ENCODE results near the gene PGK1. TPM values are rescaled to one million over a fixed set of nuclear protein-coding genes. Genes with fewer than 3 reads are reported as not detected.
A peak's percentile ranks its signal among the peaks of the same experiment; 100 is the strongest.

The PGK1 gene
- total and polyA plus RNA-seq, 2 donors (not counting 3 experiments of a cell fraction or from before 2014, with no cell fraction given): 222 to 377 TPM

- ChIA-PET CTCF (no interaction called here), POLR2A (no interaction called here)
- BruUV-seq (replicated peaks): no TSS peak
- no peaks in the 10 kb centered on the region for H4K20me1 ChIP-seq (replicated peaks; ENCODE audit: control insufficient read depth, extremely low read depth, insufficient read depth, low read length)
- no peaks in the 10 kb centered on the region for H3K9me1 ChIP-seq (replicated peaks; ENCODE audit: control insufficient read depth, extremely low read depth, insufficient read depth, low read length)
- H3K4me2 ChIP-seq (ENCODE audit: insufficient read depth, low read length): no peak overlapping the region
- no peak overlapping the region for H3K9ac ChIP-seq (replicated peaks; ENCODE audit: extremely low read depth, insufficient read depth, low read length)
- H3K27ac ChIP-seq (ENCODE audit: insufficient read depth, low read depth, low read length): no peak overlapping the region
- H3K4me1 ChIP-seq (ENCODE audit: control insufficient read depth, extremely low read depth, insufficient read depth, low read length): no peaks in the 10 kb centered on the region
- dilution Hi-C loops (cut with MboI; ENCODE audit: extremely low pct_ligation_motif_present, low sequenced_read_pairs) (no loop called here), intact Hi-C loops (cut with micrococcal nuclease) (no loop called here)
- no peak for DNase-seq (ENCODE audit: low read depth, low spot score)
- no peak overlapping the region for H3K4me3 ChIP-seq (replicated peaks in 1 of 3; ENCODE audit: insufficient read depth in 1 of 3, low read depth in 1 of 3, low read length in 3 of 3)
- no peak overlapping the region for H2AFZ ChIP-seq (ENCODE audit: low read depth, low read length)
- H3K27me3 ChIP-seq (ENCODE audit: control insufficient read depth in 2 of 2, insufficient read depth in 2 of 2, low read length in 2 of 2): no peaks in the 10 kb centered on the region
- H3K79me2 ChIP-seq (ENCODE audit: control insufficient read depth, insufficient read depth, low read length): no peaks in the 10 kb centered on the region
- TF ChIP-seq EZH2 (IDR thresholded peaks at IDR 0.05; ENCODE audit: borderline replicate concordance, low read depth, low read length, severe bottlenecking) (no peak), FOS (IDR thresholded peaks at IDR 0.05; ENCODE audit: borderline replicate concordance, insufficient read depth, low read length) (peak; percentile 8), MAX (IDR thresholded peaks at IDR 0.05; ENCODE audit: insufficient read depth, insufficient read length) (no peak), JUN (IDR thresholded peaks at IDR 0.05; ENCODE audit: borderline replicate concordance, insufficient read depth, insufficient read length, low read depth) (no peak), CTCF (IDR thresholded peaks at IDR 0.05; ENCODE audit: extremely low read depth in 1 of 2, insufficient read depth in 1 of 2, low read depth in 1 of 2, low read length in 2 of 2) (no peak), GATA2 (IDR thresholded peaks at IDR 0.05; ENCODE audit: insufficient read depth, insufficient read length, low read depth, low read length) (no peak), MYC (IDR thresholded peaks at IDR 0.05; ENCODE audit: low read depth, low read length) (no peak)
- H3K9me3 ChIP-seq (replicated peaks; ENCODE audit: control insufficient read depth, insufficient read depth, low read length): no peaks in the 10 kb centered on the region
- no peaks in the 10 kb centered on the region for H3K36me3 ChIP-seq (ENCODE audit: control insufficient read depth in 2 of 2, extremely low read depth in 1 of 2, insufficient read depth in 2 of 2, low read length in 2 of 2)
- FAIRE-seq: no peak
Observed at GRCh38 chrX:78168065-78168464, 64.0 kb downstream of the PGK1 start.

Other genes with a start within 250 kb of the PGK1 start
- gene MAGT1, start 208.8 kb upstream of the PGK1 start, total RNA-seq: 66.9 and 70.2 TPM in 2 replicates
- gene MAGT1, start 208.8 kb upstream of the PGK1 start, polyA plus RNA-seq: 21.8 and 36.3 TPM in 2 replicates
- gene COX7B, start 204.8 kb upstream of the PGK1 start, total RNA-seq: 229 and 230 TPM in 2 replicates
- 736 and 743 TPM in 2 replicates for gene COX7B, start 204.8 kb upstream of the PGK1 start, polyA plus RNA-seq
- gene ATP7A, start 193.6 kb upstream of the PGK1 start, total RNA-seq: 8.7 and 8.8 TPM in 2 replicates
- gene ATP7A, start 193.6 kb upstream of the PGK1 start, polyA plus RNA-seq: 2.1 and 3.1 TPM in 2 replicates
- not detected in 2 replicates for gene PGAM4, start 134.6 kb upstream of the PGK1 start, total RNA-seq
- 0.12 and 0.18 TPM in 2 replicates for gene PGAM4, start 134.6 kb upstream of the PGK1 start, polyA plus RNA-seq
- 16.0 and 18.5 TPM in 2 replicates for gene TAF9B, start 35.4 kb downstream of the PGK1 start, total RNA-seq
- gene TAF9B, start 35.4 kb downstream of the PGK1 start, polyA plus RNA-seq: 25.9 and 26.2 TPM in 2 replicates
- not detected in 2 replicates for gene CYSLTR1, start 223.4 kb downstream of the PGK1 start, total RNA-seq
- not detected in 2 replicates for gene CYSLTR1, start 223.4 kb downstream of the PGK1 start, polyA plus RNA-seq

Data from endothelial cell of umbilical vein (primary cell).